Measurements from ENCODE around the gene ACTG1. TPM values are rescaled to one million over a fixed set of nuclear protein-coding genes. Genes with fewer than 3 reads are reported as not detected.

Gene ACTG1
- polyA plus RNA-seq, 3 donors: 2,933 to 3,390 (median 3,165) TPM

DNA sequence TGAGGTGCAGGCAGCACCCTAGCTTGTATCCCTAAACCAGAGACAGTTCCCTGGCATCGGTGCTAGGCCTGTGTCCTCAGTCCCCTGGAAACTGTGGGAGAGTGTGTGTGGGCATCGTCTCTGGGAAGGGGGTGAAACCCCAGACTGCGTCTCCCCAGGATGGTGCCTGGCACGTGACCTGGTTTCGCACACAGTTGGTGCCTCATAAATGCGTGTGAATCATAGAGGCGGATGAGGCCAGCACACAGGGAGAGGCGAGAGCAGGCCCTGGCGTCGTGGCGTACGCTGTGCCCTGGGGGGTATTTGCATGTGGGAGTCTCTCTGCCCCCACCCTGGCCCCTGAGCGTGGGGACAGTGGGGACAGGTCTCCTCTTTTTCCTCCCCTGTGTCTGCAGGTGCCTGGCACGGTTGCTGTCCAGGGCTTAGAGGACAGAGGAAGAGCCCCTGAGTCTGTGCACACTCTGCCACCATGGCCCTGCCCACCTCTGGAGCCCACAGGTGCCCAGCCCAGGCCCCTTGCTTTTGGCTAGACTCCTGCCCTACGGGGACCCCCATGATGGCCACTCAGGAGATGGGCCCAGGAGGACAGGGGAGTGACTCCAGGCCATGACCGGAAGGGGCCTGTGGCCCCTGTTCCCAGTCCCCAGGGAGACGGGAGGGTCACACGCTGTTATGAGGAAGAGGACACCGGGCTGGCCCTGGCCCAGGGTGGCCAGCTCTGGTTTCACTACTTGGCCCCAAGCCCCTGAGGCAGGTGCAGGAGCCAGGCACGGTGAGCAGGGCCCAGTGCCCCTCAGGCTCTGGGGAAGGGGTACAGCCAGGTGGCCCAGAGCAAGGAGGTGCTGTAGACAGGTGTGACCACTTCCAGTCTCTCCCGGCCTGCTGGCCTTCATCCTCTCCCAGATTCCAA is 14.3 kb upstream of the ACTG1 start:
- no peak for DNase-seq (ENCODE audit: extremely low read depth in 1 of 11, low read depth in 9 of 11, low spot score in 4 of 11)

DNA sequence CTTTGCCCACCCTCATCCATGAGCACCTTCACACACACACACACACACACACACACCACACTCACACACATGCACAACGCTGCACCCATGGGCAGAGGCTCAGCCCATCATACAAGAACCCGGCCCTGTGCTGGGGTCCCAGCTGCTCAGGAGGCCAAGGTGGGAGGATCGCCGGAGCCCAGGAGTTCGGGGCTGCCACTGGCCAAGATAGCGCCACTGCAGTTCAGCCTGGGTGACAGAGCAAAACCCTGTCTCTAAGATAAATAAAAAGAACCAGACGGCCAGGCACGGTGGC is 12.2 kb upstream of the ACTG1 start:
- DNase-seq (ENCODE audit: extremely low read depth in 1 of 11, low read depth in 9 of 11, low spot score in 4 of 11): no peak

DNA sequence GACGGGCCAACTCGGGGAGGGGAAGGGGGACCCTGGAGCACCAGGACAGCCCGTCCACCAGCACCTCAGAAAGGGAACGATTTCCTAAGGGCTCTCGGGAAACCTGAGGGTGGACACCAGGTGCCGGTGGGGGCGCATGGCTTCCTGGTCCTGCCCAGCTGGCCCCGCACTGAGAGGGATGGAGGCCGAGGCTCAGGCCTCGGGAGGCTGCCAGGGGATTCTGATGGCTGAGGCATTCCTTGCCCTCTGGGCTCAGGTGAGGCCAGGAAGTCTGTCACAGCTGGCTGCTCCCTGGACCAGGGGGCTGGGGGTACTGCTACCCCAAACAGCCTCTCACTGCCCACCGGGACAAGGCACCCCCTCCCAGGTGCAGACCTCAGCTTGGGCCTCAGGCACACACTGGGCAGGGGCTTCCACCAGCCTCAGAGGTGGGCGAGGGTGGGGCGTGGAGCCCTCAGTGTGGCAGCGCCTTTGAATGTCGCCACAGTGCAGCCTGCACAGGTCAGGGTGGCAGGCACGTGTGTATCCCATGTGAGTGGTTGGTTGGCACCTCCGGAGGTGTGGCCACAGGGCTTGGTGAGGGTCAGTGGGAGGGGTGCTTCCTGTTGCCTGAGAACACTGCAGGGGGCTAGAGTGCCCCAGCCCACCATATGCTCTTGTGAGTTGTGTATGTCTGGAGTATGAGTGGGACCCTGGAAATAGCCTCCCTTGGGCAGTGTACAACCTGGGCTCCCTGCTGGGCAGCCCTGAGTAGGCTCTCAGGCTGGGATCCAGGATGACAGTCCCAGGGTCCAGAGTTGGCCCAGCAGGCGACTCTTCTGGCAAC is 11.7 kb upstream of the ACTG1 start:
- DNase-seq (ENCODE audit: extremely low read depth in 1 of 11, low read depth in 9 of 11, low spot score in 4 of 11): no peak

DNA sequence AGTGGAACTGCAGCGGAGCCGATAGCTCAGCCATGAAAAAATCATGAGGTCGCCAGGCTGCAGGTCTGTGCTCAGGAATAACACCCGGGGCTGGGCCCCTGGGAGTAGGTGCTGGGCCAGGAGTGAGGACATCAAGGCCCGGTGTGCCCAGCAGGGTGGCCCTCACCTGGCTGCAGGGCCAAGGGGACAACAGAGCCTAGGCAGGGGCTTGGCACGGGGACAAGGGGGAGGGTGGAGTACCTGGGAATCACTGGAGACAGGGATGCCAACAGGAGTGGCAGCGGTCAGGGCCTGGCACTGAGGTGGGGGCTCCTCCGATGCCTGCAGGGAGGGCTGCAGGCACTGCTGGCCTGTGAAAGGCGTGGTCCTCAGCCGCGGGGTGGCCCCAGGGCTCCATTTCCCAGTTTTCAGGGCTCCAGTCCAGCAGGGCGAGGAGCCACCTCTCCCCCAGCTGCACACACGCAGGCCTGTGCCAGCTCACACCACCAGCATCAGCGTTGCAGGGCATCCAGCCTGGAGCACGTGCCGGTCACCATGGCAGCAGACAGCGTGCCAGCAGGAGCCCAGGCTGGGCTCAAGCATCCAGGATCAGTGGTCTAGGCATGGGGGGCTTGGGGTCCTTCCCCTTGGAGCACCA is 10.9 kb upstream of the ACTG1 start:
- no peak for DNase-seq (ENCODE audit: extremely low read depth in 1 of 11, low read depth in 9 of 11, low spot score in 4 of 11)

DNA sequence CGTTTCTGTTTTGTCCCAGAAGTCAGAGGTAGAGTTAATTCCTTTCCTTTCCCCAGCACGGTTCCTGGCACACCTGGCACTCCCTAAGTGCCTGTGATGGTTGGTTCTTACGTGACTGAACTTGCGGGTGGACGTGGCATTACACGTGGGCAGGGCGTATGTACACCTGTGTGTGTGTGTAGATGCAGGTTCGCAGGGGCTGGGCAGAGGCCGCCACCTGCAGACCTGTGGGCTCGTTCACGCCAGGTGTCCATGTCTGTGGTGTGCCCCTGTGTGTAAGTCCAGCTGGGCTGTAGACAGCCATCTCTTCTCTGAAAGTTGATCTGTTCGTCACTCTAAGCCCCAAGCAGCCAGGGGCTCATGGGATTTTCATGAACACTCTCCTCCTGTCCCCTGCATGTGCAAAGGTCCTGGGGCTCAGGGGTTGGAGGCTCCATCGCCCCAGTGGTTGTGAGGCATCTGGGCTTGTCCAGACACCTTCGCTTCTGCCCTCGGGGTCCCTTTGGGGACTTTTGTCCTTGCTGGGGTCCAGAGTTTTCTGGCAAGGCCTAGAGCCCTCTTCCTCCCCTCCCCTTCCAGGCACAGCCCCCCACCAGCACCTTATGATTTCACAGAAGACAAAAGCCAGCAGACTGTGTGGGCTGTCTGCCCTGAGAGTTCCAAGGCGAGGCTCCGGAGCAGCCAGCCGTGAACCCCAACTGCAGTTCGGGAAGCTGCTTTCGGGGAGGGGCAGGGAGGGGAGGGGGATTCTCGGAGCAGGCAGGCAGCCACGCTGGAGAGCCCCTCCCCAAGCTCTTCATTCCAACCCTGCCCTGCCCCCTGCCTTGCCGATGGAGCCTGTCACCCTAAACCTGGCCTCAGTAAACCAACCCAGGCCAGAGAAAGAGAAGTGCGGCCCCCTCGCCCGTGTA is 10.1 kb upstream of the ACTG1 start:
- peak in 6 of 11 donors; percentile 69 to 88 (median 80) for DNase-seq (ENCODE audit: extremely low read depth in 1 of 11, low read depth in 9 of 11, low spot score in 4 of 11)

DNA sequence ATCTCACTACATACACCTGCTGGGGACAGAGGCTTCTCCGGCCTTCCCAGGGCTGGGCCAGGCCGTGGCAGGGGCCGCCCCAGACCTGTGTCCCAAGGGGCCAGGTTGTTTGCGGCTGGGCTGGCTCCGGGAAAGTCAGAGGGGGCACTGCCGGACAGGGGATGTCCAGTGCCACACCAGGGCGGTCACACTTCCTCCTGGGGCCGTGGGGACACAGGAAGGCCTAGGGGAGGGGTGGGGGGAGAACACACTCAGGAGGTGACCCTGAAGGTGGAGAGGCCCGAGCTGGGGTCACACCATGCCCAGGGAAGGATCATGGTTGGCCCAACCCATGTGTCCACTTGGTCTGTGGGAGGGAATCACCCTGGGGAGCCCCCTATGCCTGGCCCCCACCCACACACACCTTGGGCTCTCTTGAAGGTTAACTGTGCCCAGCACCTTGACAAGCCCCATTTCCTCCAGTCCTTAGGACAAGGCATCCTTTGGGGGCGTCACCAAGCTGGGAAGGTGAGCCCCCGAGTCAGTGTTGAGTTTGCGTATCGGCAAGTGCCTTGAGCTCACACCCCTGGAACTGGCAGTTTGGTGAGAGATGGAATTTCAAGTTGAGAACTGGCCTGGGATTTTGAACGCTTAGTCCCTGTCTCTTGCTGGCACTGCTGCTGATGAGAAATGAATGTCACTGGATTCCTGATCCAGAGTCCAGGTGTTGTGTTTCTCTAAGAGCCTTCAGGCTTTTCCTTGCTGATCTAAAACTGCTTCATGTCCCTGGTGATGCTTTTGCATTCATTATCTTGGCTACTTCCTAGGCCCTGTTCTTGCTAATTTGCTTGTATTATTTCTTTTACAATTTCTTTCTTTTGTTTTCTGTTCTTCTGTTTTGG is 7.7 kb upstream of the ACTG1 start:
- no peak for DNase-seq (ENCODE audit: extremely low read depth in 1 of 11, low read depth in 9 of 11, low spot score in 4 of 11)

DNA sequence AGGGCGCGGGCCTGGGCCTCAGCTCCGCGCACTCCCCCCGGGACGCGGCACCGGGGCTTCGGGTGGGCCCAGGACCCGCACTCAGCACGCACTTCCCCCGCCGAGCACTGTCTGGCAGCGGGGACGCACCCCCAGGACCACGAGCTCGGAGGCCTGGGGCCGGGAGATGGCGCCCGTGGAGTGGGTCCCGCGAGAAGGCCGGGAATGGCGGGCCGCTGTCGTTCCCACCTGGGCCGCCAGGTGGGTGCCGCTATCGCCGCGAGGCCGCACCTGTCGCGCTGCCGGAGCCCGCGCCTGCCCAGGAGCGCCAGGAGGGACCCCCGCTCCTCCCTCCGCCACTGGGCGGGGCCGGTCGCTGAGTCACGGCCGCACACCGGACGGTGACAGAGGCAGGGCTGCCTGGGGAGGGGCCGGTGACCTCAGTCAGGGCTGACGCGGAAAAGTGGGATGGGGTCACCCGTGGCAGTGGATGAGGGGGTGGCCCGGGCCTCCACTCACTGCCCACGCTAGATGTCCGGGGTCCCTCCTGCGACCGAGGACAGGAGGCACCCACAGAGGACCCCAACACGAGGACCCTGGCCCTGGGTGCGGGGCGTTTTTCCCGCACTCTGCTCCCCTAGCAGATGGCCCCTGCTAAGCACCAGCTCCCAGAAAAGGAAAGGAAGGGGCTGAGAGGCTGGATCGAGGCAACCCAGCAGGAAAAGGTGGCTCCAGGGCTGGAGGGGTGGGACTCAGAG is 6.9 kb upstream of the ACTG1 start:
- no peak for DNase-seq (ENCODE audit: extremely low read depth in 1 of 11, low read depth in 9 of 11, low spot score in 4 of 11)

DNA sequence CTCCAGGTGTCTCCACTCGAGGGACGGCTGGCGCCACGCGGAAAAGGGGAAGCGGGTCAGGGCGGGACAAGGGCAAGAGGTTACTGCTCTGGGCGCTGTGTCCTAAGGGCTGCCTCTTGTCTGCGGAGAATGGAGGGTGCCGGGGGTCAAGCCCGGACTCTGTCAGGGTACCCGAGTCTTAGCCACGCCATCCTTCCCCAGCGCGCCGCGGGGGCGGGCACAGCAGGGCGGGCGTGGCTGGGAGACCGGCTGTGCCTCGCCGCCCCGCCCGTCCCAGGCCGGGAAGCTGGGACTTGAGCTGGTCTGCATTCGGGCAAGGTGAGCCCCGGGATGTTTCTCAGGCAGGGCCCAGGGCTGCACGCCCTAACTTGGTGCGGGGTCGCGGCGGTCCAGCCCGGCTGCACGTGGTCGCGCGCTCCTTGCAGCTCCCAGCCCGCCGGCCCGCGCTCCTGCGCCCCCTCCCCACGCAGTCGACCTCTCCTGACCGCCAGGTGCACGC is 6.2 kb upstream of the ACTG1 start:
- no peak for DNase-seq (ENCODE audit: extremely low read depth in 1 of 11, low read depth in 9 of 11, low spot score in 4 of 11)

DNA sequence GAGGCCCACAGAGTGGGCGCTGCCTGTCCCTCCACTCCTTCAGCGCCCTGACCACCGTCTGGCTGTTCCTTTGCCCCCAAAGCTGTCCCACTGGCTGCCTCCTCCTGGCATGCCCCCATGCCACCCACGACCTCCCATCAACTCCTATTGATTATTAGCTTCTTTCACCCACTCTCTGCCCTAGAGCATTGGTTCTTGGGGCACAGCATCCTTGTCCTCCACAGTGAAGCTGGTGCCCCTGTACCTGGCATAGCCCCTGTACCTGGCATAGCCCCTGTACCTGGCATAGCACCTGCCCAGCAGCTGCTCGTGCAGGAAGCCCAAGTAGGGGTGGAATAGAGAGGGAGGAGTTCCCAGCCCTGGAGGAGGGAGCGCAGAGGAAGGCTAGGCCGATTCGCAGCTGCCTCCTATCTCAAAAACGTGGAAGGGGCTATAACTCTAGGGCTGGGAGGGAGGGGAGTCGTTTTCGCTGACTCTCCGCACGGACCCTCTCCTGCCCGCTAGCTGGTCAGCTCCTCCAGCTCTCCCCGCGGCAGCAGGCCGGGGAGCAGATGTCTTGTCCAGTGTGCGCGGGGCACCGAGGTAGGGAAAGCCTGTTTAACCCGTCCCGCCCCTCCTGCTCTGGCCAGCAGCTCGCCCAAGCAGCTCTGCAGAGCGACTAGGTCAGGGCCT is 5.7 kb upstream of the ACTG1 start:
- no peak for DNase-seq (ENCODE audit: extremely low read depth in 1 of 11, low read depth in 9 of 11, low spot score in 4 of 11)

DNA sequence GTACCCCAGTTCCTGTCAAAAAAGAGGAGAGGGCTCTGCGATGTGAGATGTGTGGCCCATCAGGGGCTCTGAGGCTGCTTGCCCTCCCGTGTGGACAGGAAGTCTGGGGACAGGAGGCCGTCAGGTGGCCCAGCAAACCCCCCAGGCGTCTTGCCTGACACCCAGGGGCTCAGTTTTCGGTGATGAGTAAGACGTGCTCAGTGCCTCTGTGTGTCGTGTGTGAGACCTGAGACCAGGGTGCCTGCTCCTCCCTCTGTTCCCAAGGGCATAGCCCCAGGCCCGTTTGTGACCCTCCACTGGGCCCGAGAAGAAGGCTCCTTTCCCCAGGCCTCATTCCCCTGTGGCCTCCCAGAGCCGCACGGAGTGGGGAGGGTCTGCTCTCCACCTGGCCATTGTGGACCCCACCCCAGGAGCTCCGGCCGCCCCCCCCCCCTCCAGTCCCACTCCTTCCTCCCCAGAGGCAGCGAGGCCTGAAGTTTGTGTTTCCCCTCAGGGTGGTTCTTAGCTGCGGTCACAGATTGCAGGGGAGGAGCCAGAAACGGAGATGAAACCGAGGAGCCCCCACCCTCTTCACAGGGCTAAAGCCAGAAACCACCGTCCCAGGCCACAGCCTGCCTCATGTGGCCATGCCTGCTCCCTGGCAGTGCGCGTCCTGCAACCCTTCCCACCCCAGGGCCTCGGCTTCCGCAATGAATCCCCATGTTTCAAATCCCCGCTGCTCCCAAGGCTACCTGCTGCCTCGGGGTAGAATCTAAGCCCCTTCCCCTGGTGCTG is 4.9 kb upstream of the ACTG1 start:
- DNase-seq (ENCODE audit: extremely low read depth in 1 of 11, low read depth in 9 of 11, low spot score in 4 of 11): no peak

DNA sequence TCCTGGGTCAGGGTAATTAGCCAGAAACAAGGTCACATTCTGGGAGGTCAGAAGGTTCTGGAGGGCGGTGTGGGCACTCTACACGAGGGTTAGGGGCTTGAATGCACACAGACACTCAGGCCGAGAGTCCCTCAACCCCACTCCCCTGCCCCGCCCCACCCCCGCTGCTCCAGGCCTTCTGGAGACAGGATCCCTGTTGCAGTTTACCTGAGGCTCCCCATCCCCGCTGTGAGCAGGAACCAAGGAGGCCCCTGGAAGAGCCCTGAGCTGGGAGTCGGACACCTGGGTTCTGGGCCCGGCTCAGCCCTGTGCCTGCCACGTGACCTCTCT is 4.4 kb upstream of the ACTG1 start:
- DNase-seq (ENCODE audit: extremely low read depth in 1 of 11, low read depth in 9 of 11, low spot score in 4 of 11): no peak

DNA sequence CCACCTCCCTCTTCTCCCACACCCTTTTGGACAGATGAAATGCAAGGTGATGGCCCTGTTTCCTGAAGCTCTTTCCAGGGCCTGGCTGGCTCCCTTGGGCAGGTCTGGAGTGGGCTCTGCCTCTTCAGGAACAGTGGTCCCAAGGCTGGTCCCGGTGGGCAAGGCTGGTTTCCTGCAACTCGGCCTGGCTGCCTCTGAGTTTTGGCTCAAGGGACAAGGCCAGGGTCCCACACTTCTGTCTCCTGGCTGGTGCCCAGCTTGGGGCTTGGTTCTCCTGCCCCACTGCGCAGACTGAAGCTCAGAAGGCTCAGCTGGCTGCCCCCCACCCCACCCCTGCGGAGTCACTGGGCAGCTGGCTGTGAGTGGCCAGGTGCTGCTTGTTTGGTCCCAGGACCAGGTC is 3.8 kb upstream of the ACTG1 start:
- DNase-seq (ENCODE audit: extremely low read depth in 1 of 11, low read depth in 9 of 11, low spot score in 4 of 11): no peak

DNA sequence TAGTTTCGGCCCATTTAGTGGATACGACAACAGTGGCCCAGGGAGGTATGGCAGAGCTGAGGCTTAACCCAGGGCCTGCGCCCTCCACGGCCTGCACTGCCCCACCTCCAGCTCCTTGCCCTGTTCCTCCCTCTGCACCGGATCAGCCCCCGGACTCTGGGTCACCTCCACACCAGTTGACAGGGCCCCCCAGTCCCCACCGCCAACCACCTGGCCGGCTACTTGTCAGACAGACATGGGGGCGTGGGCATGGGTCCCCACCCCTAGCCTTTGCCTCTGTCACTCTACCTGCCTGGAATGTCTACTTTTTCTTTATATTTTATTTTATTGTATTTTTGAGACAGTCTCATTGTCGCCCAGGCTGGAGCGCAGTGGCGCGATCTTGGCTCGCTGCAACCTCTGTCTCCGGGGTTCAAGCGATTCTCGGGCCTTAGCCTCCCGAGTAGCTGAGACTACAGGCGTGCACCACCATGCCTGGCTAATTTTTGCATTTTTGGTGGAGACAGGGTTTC is 3.0 kb upstream of the ACTG1 start:
- DNase-seq (ENCODE audit: extremely low read depth in 1 of 11, low read depth in 9 of 11, low spot score in 4 of 11): no peak

DNA sequence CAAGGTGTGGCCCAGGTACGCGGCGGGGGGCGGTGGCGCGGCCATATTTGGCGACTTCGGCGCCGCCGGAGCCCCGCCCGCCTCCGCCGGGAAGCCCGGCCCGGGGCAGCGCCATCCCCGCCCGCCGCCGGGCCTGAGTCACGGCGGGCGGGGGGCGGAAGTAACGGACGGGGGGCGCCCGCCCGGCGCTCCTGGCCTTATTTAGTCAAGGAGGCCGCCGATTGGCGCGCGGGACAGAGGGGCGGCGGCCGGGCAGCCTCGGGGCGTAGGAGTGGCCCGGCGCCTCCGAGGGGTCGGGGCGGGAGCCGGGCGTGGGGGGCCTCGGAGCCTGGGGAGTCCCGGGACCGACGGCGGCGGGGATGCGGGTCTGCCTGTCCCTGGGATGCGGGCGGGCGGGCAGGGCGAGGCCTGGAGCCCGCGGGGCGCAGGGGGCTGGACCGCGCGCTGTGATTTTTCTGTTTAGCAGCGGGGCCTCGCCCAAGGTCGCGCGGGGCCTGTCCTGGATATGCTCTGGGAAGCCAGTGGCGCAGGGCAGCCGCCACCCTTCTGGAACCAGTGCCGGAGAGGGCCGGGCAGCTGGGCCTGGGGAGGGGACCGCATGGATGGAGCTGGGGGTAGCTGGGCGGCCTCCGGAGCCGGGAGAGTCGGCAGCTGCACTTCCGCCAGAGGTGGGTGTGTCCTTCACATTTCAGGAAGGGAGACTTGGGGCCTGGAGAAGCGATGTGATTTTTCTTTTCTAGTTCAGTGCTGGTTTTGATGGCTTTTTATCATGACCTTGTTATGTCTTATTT is 2.3 kb upstream of the ACTG1 start:
- DNase-seq (ENCODE audit: extremely low read depth in 1 of 11, low read depth in 9 of 11, low spot score in 4 of 11): peak in 2 of 11 donors; percentile 62 to 73

DNA sequence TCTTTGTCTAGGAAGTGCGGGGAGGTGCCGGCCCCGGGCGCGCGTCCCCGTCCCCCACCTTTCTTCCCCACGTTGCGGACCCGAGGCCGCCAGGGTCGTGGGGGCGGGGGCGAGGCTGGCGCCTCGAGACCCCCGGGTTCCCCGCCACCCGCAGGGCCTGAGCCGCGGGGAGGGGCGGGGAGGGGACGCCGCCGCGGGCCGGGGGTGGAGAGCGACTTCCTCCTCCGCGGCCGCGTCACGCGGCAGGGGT is 1.8 kb upstream of the ACTG1 start:
- no peak for DNase-seq (ENCODE audit: extremely low read depth in 1 of 11, low read depth in 9 of 11, low spot score in 4 of 11)

Data from renal cortex interstitium (tissue), 11 donors.